ENCODE data around the gene IFI44L. TPM values are rescaled to one million over a fixed set of nuclear protein-coding genes. Genes with fewer than 3 reads are reported as not detected.

Gene IFI44L
- total RNA-seq, result 1 to 10 TPM; 3.3 to 4.4 TPM

- Histone ChIP-seq H3K4me1 (peaks cover 0 to 8% of the 10 kb centered on the region in 2 donors), H3K36me3 (no peaks in the 10 kb centered on the region), H3K4me3 (peak within 1 kb of the TSS; percentile 22 to 38), H3K9me3 (no peaks in the 10 kb centered on the region), H3K27me3 (no peaks in the 10 kb centered on the region), H3K27ac (peak within 1 kb of the TSS; percentile 80 to 81)
- DNase-seq (ENCODE audit: low spot score), result no peak
- TF ChIP-seq, protein P1, sequence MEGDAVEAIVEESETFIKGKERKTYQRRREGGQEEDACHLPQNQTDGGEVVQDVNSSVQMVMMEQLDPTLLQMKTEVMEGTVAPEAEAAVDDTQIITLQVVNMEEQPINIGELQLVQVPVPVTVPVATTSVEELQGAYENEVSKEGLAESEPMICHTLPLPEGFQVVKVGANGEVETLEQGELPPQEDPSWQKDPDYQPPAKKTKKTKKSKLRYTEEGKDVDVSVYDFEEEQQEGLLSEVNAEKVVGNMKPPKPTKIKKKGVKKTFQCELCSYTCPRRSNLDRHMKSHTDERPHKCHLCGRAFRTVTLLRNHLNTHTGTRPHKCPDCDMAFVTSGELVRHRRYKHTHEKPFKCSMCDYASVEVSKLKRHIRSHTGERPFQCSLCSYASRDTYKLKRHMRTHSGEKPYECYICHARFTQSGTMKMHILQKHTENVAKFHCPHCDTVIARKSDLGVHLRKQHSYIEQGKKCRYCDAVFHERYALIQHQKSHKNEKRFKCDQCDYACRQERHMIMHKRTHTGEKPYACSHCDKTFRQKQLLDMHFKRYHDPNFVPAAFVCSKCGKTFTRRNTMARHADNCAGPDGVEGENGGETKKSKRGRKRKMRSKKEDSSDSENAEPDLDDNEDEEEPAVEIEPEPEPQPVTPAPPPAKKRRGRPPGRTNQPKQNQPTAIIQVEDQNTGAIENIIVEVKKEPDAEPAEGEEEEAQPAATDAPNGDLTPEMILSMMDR (IDR thresholded peaks at IDR 0.05), result no peak
These were observed at the start of gene IFI44L for GRCh38 chr1:78619803-78620579. IFI44L (plus strand) TSS chr1:78620448; CDS start chr1:78627916, 7,468 bp downstream.

DNA sequence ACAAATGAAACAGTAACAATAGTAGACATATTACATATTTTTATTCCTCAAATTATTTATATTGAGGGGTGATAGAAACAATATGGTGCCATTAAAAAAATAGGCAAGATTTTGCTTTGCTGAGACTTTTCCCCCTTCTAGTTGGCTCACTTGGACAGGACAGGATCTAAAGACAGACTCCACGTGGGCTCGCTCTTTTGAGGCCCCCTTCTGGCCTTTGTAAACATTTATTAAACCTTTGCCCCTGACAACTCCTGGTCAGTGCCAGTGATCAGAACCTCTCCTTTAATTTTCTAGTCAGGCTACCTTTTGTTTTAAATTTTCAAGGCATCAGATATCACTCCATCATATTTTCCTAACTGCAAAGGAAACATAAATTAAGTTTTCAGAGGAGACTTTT is 49.7 kb upstream of the IFI44L start:
- Histone ChIP-seq H3K27ac (no peak overlapping the region), H3K27me3 (no peaks in the 10 kb centered on the region), H3K9me3 (no peaks in the 10 kb centered on the region), H3K36me3 (no peaks in the 10 kb centered on the region), H3K4me1 (no peaks in the 10 kb centered on the region), H3K4me3 (no peak overlapping the region)
- no peak for DNase-seq (ENCODE audit: low spot score)
- TF ChIP-seq, protein P1 (IDR thresholded peaks at IDR 0.05), result no peak

- H3K9me3 ChIP-seq, result no peaks in the 10 kb centered on the region
- TF ChIP-seq, protein P1 (IDR thresholded peaks at IDR 0.05), result no peak
- no peaks in the 10 kb centered on the region for H3K27me3 ChIP-seq
- H3K36me3 ChIP-seq, result no peaks in the 10 kb centered on the region
- no peaks in the 10 kb centered on the region for H3K4me1 ChIP-seq
- no peak for DNase-seq (ENCODE audit: low spot score)
- H3K27ac ChIP-seq, result no peak overlapping the region
- H3K4me3 ChIP-seq, result no peak overlapping the region
These were observed 42.8 kb upstream of the IFI44L start for GRCh38 chr1:78577257-78578100.

DNA sequence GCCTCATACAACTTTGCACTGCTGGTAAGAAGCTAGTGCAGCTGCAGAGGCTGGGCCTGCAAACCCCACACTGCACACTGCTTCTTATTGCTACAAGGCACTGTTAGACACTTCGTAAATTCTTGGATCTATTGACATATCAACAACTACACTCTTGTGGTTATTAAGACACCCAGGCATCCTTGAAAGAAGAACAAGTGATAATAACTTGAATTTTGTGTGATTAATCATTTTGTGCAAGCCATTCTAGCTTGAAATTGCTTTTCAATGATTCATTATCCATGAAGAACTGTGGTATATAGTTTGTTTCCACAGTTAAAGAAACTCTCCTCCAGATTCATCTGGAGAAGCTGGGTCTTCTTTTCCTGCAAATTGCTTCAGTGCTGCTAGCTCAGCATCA is 33.7 kb upstream of the IFI44L start:
- TF ChIP-seq, protein P1 (IDR thresholded peaks at IDR 0.05), result no peak
- DNase-seq (ENCODE audit: low spot score), result no peak
- no peak overlapping the region for H3K27ac ChIP-seq
- no peaks in the 10 kb centered on the region for H3K4me1 ChIP-seq
- H3K36me3 ChIP-seq, result no peaks in the 10 kb centered on the region
- H3K27me3 ChIP-seq, result no peaks in the 10 kb centered on the region
- no peaks in the 10 kb centered on the region for H3K9me3 ChIP-seq
- H3K4me3 ChIP-seq, result no peak overlapping the region

DNA sequence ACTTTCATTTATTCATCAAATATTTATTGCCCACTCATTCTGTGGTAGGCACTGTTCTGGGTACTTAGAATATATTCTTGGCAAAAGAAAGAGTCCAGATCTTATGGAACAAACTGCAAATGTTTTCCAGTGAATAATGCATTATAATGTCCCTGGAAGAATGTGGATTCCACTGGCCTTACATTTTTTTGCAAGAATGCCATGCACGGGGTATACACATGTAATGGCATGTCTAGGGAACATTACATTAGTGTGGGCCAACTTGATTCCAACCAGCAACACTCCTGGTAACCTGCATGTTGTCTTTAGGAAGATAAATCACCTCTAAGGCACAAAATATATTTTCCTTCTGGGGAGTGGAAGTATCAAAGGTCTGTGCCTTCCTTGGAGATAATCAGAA is 33.0 kb upstream of the IFI44L start:
- DNase-seq (ENCODE audit: low spot score), result no peak
- Histone ChIP-seq H3K4me3 (no peak overlapping the region), H3K27me3 (no peaks in the 10 kb centered on the region), H3K9me3 (no peaks in the 10 kb centered on the region), H3K4me1 (no peaks in the 10 kb centered on the region), H3K36me3 (no peaks in the 10 kb centered on the region), H3K27ac (no peak overlapping the region)
- TF ChIP-seq, protein P1 (IDR thresholded peaks at IDR 0.05), result no peak
